HG02678 (cell line): ENCODE results near the gene ZDHHC14.
"Not testable (repeated sequence)": the region's sequence is repeated elsewhere in the genome, so short reads cannot be mapped to it uniquely, and the experiment has no call there.

Experiments used
- ATAC-seq: cut with Tn5 transposase; IDR thresholded peaks from one replicate; pipeline ENCODE4 v1.9.1; 2021; ENCODE audit warnings: mild to moderate bottlenecking, moderate library complexity; ENCODE audit not compliant: unreplicated experiment

ZDHHC14 gene

DNA sequence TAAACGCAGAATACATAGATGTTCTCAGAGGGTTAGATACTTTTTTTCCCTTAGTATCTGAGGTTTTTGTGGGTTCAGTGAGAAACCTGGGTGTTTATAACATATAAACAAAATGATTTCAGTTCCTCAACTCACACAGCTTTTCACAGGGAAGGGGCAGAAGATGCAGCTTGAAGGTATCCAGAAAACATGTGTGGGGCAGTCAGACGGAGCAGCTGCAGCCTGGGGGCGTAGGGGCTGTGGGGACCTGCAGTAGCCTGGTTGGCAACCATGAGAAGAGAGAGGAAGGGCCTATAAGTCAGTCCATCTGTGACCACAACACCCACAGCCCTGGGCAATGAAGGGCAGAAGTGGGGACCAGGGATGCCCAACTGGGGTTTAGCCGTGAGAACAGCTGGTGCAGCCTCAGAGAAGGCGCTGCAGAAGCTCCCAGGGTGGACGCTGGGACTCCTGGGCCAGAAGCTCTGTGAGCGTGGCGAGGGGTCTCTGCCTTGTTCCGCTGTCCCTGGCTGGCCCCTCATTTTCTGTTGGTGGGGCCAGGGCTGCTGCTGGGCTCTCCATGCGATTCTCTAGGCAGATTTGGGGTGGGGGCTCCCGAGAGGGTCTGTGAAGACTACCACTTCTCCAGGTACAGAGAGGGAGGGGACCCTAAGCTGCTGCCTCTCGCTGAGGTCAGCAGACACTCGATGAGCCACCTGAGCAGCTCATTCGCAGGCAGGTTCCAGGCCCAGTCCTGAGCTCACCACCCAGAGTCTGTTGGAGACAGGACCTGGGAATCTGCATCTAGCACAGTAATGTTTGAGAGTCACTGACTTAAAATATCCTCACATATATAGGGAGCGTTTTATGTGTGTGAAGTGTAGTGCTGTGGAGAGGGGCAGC lies 181.2 kb downstream of the ZDHHC14 start:
- ATAC-seq, result peak; percentile 41

DNA sequence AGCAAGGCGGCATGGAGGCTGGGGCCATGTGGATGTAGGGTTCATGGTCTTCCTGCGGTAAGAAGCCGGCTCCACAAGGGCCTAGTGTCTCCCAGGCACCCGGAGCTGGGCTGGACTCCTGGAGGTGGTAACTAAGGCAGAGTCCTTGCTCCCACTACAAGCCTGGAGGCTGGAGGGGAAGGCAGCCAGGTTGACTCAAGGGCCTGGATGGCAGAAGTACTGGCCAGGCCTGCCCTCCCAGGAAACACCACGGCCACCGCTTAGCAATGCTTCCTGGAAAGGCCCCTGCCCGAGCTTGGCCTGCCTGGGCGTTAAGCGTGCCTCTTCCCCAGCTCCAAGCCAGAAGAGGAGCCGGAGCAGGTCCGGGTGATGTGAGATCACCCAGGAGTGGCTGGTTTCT lies 182.0 kb downstream of the ZDHHC14 start:
- ATAC-seq, result no peak

DNA sequence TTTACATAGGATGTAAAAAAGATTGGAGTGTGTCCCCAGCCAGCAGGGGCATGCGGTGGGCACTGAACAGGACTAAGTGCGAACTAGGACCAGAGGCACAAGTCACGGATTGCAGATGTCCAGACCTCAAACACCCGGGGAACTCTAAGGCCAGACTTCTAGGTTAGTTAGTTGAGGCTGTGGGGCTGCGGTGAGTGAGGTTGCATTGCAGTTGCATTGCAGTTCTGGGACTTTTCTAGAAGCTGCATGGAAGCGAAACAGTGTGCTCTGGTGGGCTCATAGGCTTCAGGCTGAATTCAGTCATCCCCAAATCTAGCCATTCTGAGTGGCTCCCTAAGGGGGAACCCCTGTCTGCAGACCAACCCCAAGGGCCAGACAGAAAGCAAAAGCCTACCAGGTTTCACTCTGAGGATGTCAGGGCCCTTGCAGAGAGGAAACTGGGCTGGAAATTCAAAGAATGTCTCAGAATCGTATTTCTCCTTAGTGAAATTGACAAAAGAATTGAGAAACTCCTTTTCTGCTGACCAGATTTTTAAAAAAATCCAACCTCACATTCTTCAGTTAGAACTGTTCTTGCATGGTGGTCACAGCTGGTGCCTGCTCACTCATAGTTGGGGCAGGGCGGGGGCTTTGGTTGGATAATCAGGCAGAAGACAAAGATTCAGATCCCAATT lies 182.8 kb downstream of the ZDHHC14 start:
- ATAC-seq, result peak; percentile 60

DNA sequence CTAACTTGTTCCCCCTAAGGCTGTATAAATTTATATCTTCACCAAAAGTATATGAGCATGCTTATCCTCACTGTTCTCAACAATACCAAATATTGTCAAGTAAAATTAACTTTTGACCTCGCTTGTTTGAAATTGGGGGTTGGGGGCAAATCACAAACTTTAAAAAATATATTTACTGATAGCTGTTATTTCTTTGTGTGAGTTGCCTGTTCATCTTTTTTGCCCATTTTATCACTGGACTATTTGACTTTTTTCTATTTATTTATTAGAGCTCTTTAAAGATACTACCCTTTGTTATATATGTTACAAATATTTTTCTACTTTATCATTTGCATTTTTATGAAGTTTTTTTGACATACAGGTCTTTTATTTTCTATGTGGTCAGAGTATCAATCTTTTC lies 187.7 kb downstream of the ZDHHC14 start:
- ATAC-seq, result no peak

DNA sequence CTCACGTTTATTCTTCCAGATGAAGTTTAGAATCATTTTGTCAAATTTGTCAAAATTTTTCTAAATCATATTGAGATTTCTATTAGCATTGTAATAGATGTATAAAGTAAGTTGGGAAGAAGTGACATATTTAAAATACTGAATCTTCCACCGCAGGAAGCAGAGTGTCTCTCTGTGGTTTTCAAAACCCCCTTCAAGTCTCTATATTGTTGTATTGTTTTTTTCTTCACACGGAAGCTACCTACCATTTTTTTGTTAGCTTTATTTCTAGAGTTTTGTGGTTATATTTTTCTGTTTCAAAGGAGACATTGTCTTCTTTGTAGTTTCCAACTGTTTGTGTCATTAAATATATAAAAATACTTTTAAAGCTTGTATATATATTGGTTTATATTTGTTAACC lies 188.6 kb downstream of the ZDHHC14 start:
- ATAC-seq, result peak; percentile 50

DNA sequence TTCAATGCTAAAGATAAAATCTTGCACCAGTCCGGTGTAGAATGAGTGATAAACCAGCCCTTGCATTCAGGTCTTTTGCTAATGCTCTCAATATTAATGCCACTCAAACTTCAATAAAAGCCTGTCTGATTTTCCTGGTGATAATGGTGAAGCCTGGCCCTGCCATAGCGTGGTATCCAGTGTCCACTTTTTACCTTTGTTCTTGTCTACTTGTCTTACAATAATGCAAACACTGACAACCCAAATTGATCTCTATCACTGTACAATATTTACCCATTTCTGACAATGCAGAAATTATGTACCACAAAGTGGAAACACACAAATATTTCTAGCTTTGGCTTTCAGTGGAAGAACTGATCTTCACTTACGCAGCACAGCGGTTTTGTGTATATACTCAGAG lies 189.1 kb downstream of the ZDHHC14 start:
- ATAC-seq, result no peak

DNA sequence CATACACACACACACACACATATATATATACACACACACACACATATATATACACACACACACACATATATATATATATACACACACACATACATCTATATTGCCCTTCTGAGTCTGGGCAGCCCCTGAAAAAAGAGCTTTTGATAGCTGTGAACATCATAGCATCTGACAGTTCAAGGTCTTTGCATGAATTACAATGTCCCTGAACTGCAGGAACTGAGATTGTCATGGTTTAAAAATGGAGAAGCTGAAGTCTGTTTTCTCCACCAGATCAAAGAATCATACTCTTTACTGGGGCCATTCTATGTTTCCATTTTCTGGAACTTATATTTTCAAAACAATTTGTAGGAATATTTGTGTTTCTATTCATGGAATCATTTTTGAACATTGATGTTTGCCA lies 189.8 kb downstream of the ZDHHC14 start:
- no peak for ATAC-seq

DNA sequence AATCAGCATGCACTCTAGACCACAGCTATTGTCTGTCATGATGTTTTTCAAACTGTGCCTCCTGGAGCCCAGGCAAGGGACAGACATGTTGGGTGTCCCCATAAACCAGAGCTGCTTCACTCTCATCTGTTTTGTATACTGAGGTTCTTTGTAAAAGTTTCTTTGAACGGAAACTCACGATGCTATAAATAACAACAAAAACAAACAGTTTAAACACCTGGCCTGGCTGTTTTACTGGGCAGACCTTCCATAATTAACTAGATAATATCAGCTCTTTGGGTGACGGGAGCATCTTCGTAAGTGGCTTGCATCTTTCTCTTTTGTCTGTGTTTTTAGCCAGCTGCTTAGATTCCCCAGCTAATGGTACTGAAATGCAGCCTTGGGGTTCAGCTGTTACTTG lies 190.3 kb downstream of the ZDHHC14 start:
- peak; percentile 59 for ATAC-seq

DNA sequence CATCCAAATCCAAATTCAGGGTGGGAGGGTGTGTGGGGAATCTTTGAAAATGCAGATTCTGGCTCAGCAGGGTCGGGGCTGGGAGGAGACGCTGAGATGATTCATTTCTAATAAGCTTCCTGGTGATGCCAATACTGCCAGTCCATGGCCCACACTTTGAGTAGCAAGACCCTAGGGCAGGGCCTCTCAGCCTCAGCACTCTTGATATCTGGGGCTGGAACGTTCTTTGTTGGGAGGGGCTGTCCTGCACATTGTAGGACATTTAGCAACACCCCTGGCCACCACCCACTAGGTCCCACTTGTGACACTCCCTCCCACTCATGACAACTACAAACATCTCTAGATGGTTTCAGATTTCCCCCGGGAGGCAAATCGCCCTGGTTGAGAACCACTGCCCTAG lies 191.0 kb downstream of the ZDHHC14 start:
- no peak for ATAC-seq

DNA sequence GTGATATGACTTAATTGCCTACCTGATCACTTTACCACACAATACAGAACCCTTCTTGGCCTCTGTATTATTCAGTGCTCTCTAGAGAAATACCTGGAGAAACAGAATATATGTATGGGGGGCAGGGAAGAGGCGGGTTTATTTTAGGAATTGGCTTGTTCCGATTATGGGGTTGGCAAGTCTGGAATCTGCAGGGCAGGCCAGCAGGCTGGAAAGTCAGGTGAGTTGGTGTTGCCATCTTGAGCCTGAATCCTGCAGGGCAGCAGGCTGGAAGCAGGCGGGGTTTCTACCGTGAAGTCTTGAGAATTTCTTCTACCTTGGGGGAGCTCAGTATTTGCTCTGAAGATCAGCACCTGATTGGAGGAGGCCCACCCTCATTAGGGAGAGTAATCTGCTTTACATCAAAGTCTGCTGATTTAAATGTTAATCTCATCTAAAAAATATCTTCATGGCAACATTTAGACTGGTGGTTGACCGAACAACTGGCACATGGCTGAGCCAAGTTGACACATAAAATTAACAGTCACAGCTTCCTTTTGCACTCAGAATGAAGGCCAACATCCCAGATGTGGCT lies 193.9 kb downstream of the ZDHHC14 start:
- ATAC-seq, result no peak

DNA sequence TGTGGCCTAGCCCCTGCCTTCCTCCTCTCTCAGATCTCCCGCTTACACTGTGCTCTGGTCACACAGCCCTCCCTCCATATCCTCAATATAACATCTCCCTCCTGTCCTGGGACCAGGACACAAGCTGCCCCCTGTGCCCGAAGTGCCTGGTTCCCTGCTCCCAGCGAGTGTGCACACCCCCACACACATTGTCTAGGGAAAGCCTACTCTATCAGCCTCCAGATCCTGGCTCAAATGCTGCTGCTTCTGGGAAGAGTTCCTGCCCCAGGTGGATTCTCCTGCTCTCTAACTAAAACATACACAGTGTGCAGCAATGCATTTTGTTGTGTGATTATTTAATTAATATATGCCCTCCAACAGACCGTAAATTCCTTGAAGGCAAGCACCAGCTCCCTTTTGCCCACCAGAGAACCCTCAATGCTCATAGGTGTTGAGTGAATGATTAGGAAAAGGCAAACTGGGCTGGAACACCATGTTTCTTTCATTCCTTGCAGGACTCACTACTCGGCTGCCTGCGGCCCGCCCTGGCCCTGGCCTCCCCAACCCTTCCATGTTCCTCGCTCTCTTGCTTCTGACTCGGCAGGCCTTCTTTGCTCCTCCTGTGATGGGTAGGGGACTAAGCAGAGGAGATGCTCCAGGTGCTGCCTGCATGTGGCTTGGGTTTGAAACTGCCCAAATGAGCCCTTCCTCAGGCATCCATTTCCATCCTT lies 194.6 kb downstream of the ZDHHC14 start:
- no peak for ATAC-seq

DNA sequence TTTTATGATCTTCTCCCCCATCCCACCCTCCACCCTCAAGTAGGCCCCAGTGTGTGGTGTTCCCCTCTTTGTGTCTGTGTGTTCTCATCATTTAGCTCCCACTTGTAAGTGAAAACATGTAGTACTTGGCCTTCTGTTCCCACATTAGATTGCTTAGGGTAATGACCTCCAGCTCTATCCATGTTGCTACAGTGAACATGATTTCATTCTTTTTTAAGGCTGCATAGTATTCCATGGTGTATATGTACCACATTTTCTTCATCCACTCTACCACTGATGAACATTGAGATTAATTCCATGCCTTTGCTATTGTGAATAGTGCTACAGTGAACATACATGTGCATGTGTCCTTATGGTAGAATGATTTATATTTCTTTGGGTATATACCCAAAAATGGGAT lies 196.0 kb downstream of the ZDHHC14 start:
- not testable (repeated sequence) for ATAC-seq

DNA sequence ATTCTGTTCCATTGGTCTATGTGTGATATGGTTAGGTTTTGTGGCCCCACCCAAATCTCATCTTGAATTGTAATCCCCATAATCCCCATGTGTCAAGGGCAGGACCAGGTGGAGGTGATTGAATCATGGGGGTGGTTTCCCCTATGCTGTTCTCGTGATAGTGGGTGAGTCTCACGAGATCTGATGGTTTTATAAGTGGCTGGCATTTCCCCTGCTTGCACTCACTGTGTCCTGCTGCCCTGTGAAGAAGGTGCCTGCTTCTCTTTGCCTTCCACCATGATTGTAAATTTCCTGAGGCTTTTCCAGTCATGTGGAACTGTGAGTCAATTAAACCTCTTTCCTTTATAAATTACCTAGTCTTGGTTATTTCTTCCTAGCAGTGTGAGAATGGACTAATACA lies 197.5 kb downstream of the ZDHHC14 start:
- not testable (repeated sequence) for ATAC-seq

DNA sequence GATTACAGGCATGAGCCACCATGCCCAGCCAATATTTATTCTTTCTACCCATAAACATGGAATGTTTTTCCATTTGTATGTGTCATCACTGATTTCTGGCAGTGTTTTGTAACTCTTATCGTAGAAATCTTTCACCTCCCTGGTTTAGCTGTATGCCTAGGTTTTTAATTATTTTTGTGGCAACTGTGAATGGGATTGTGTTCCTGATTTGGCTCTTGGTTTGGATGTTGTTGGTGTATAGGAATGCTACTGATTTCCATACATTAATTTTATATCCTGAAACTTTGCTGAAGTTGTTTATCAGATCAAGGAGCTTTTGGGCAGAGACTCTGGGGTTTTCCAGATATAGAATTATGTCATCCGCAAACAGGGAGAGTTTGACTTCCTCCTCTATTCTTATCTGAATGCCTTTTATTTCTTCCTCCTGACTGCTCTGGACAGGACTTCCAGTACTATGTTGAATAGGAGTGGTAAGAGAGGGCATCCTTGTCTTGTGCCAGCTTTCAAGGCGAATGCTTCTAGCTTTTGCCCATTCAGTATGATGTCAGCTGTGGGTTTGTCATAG lies 198.6 kb downstream of the ZDHHC14 start:
- no peak for ATAC-seq

DNA sequence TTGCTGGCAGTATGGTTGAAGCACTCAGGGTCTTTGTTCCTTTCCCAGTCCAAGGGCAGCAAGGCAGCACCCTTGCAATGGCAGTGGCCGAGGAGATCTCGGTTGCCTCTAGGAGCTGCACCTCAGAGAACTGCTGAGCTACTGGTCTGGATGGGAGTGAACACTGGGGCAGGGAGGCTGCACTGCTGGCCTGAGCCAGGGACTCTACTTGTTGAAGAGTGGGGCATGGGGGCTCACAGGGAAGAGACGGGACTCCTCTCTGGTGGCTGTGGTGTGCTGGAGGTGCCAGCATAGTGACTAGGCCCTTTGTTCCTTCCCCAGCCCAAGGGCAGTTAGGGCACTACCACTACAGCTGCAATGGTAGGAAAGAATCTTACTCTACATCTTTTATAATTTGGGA lies 203.0 kb downstream of the ZDHHC14 start:
- no peak for ATAC-seq

DNA sequence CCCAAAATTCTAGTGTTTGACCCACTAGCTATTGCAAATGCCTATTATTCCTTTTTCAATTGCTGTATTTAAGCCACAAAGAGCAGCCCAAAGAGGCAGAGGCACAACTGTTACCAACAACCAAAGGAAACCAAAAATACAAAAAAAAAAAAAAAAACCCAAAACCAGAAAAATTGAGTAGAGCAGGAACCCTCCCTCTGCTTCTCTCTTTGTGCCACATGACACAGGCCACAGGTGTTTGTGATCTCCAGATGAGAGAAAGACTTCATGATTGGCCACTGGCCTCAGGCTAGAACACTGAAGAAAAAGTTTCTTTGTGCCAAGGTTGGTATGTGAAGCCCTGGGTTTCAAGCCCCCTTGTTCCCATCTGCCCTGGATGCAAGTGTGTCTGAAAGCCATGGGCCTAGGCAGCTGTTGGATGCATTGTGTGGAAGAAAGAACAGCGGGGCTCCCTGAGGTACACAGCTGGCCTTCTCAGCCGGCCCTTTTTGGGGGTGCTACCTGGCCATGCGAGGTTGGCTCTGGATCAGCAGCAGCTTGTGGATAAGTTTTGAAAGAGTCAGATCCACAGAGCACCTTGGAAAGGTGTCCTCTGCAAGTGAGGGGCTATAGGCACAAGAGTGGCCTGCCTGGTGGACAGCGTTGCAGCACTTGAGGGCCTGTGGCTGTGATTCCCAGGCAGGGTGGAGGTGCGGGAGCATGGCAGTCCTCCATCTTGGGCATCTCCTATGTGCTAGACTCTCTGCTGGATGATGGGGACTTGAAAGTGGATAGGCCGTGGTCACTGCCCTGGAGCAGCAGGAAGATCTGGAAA lies 204.5 kb downstream of the ZDHHC14 start:
- peak; percentile 69 for ATAC-seq

DNA sequence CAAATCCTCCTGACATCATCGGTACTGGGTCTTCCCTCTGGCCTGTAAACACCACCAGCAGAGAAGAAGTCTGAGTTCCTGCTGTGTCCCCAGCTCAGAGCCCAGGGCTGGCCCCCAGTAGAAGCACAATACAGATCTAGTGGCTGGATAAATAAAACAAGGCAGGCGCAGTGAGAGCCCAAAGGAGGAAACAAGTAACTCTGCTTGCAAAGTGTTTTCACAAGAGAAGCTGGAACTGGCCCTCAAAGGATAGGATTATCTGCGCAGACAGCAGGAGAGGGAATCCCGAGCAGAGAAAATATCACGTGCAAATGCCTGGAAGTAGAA lies 205.1 kb downstream of the ZDHHC14 start:
- no peak for ATAC-seq

DNA sequence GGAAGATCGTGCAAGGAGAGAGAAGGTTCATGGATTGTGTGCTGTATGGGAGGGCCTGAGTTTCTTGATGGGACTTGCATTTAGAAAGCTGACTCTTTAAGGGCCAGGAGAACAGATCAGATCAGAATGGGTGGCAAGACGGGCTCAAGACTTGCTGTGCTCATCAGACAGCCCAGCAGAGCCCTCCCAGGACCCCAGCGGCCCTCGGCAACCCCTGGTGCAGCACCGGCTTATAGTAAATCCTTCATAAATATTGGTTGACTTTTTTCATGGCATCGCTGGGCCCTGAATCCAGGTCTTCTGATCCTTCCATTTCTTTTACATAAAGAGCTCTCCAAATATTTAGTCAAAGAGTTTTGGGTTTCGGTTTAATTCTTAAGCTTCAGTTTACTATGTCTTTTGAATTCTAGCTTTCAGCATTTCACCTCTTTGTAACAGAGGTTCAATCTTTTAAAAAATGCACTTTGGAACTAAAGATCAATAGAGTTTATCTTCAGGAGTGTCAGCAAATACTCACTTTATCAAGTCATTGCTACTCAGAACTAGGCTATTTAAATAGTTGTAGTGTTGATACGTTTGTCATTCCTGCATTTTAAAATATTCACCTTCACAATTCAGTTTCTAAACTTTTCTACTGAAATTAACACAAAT lies 205.6 kb downstream of the ZDHHC14 start:
- no peak for ATAC-seq

DNA sequence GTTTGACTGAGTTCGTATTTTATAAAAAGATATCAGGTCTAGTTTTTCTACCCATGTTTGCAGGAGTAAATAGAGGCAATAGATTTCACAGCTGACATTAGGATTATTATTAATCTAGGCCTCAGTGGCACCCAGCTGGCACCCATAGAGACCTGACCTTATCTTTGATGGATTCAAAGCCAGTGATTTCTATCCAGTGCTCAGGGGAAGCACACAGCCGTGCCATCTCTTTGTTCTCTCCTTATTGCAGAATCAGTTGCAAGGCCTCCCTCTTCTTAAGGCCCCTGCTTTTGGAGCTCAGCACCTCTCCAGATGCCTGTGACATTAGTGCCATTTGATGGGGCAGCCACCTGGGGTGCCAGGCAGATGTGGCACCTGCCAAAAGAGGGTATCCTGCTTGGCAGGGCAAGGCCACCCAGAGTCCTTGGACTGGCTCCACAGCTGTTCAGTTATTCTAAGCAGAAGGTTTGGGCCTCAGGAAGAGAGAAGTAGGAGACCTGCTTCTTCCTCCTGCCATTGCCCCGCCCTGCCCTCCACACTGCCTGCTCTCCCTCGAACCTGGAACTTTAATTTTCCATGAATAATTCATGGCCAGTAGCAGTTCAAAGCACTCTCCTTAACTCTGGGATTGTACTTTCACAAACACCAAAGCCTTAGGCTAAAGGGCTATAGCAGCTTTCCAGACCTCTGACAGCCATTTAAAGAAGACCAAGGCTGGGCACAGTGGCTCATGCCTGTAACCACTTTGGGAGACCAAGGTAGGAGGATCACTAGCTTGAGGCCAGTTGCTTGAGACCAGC lies 206.3 kb downstream of the ZDHHC14 start:
- no peak for ATAC-seq
